ENCODE measurements around the gene GORAB. TPM values are rescaled to one million over a fixed set of nuclear protein-coding genes. Genes with fewer than 3 reads are reported as not detected.

Gene GORAB, protein sequence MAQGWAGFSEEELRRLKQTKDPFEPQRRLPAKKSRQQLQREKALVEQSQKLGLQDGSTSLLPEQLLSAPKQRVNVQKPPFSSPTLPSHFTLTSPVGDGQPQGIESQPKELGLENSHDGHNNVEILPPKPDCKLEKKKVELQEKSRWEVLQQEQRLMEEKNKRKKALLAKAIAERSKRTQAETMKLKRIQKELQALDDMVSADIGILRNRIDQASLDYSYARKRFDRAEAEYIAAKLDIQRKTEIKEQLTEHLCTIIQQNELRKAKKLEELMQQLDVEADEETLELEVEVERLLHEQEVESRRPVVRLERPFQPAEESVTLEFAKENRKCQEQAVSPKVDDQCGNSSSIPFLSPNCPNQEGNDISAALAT
- total RNA-seq, result 10 to 100 TPM in 1 of 2 donors, 1 to 10 TPM in 1; 8.7 to 12.2 TPM

- Histone ChIP-seq H3K4me1 (replicated peaks) (no peaks in the 10 kb centered on the region), H3K4me3 (peak within 1 kb of the TSS; percentile 45 to 56), H3K27ac (peak within 1 kb of the TSS; percentile 80 to 81), H3K9me3 (no peaks in the 10 kb centered on the region), H3K36me3 (no peaks in the 10 kb centered on the region), H3K27me3 (replicated peaks; ENCODE audit: insufficient read depth) (no peaks in the 10 kb centered on the region)
- intact Hi-C loops (cut with DNase I), result loop anchor here (2.0 to 10.0 kb wide), 3 partner anchors 133 to 587 kb away; partner anchors contain the start of gene PRRX1
- TF ChIP-seq CTCF (IDR thresholded peaks at IDR 0.05) (no peak), POLR2AphosphoS5 (IDR thresholded peaks at IDR 0.05) (peak; percentile 88), POLR2A (IDR thresholded peaks at IDR 0.05) (peak; percentile 70)
- WGBS, result under 1% methylated on average over 36 of the region's 36 CpGs
- DNase-seq (ENCODE audit: low spot score), result peak; percentile 90
Measured at GRCh38 chr1:170531758-170532657, at the start of gene GORAB. Gene GORAB (plus strand): TSS chr1:170532166. CDS start chr1:170532224, 58 bp downstream.

DNA sequence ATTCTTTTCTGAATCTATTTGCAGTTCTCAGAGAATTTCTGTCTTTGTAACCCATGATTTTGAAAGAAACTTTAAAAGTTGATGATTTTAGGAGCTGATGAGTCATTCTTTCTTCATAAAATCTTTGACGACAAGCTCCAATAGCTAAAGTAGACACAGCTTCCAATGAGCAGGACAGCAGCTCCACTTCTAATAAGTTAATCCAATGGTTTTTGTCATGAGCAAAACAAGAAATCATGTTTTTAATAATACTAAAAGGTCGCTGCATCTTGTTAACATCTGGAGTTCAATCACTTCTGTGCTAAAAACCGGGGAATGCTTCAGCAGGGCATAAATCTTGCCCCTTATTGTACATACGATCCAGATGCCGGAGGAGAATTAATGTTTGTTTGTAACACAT lies 48.9 kb upstream of the GORAB start:
- no peaks in the 10 kb centered on the region for H3K9me3 ChIP-seq
- 37% methylated on average over 5 of the region's 5 CpGs for WGBS
- H3K27me3 ChIP-seq (replicated peaks; ENCODE audit: insufficient read depth), result no peaks in the 10 kb centered on the region
- H3K36me3 ChIP-seq, result no peaks in the 10 kb centered on the region
- TF ChIP-seq POLR2AphosphoS5 (IDR thresholded peaks at IDR 0.05) (no peak), CTCF (IDR thresholded peaks at IDR 0.05) (no peak), POLR2A (IDR thresholded peaks at IDR 0.05) (no peak)
- no peaks in the 10 kb centered on the region for H3K4me1 ChIP-seq (replicated peaks)
- no peak overlapping the region for H3K4me3 ChIP-seq
- intact Hi-C loops (cut with DNase I), result no loop called here
- H3K27ac ChIP-seq, result no peak overlapping the region
- no peak for DNase-seq (ENCODE audit: low spot score)

- no peak for DNase-seq (ENCODE audit: low spot score)
- TF ChIP-seq POLR2A (IDR thresholded peaks at IDR 0.05) (no peak), POLR2AphosphoS5 (IDR thresholded peaks at IDR 0.05) (no peak), CTCF (IDR thresholded peaks at IDR 0.05) (no peak)
Measured at GRCh38 chr1:170487503-170487902, 44.5 kb upstream of the GORAB start.

GRCh38 chr1:170491291-170491690 lies 40.7 kb upstream of the GORAB start:
- 62% methylated on average over 2 of the region's 2 CpGs for WGBS
- Histone ChIP-seq H3K36me3 (no peaks in the 10 kb centered on the region), H3K4me1 (replicated peaks) (no peaks in the 10 kb centered on the region), H3K4me3 (no peak overlapping the region), H3K27ac (no peak overlapping the region), H3K27me3 (replicated peaks; ENCODE audit: insufficient read depth) (no peaks in the 10 kb centered on the region), H3K9me3 (no peaks in the 10 kb centered on the region)
- intact Hi-C loops (cut with DNase I), result no loop called here
- TF ChIP-seq POLR2AphosphoS5 (IDR thresholded peaks at IDR 0.05), result no peak
- no peak for TF ChIP-seq POLR2A (IDR thresholded peaks at IDR 0.05)
- TF ChIP-seq CTCF (IDR thresholded peaks at IDR 0.05), result no peak
- DNase-seq (ENCODE audit: low spot score), result no peak

More at GRCh38 chr1:170487503-170487902, 44.5 kb upstream of the GORAB start:
- no peaks in the 10 kb centered on the region for H3K36me3 ChIP-seq
- H3K27ac ChIP-seq, result no peak overlapping the region
- no peaks in the 10 kb centered on the region for H3K9me3 ChIP-seq
- no peak overlapping the region for H3K4me3 ChIP-seq
- H3K4me1 ChIP-seq (replicated peaks), result no peaks in the 10 kb centered on the region
- intact Hi-C loops (cut with DNase I), result no loop called here
- no peaks in the 10 kb centered on the region for H3K27me3 ChIP-seq (replicated peaks; ENCODE audit: insufficient read depth)

Data from prostate gland (tissue), 2 donors.